ENCODE data around the gene LTBP1. TPM values are rescaled to one million over a fixed set of nuclear protein-coding genes. Genes with fewer than 3 reads are reported as not detected.

Gene LTBP1
- total RNA-seq, 1 experiment from 2014 or later = 2.2 TPM

GRCh38 chr2:33104052-33104623 lies 157.4 kb downstream of the LTBP1 start:
- TF ChIP-seq EZH2 (IDR thresholded peaks at IDR 0.05; ENCODE audit: borderline replicate concordance, low read depth, low read length, poor library complexity, severe bottlenecking) = no peak
- TF ChIP-seq CTCF (conservative IDR thresholded peaks at IDR 0.05; ENCODE audit: low read depth, low read length) = no peak
- no peak overlapping the region for H3K27ac ChIP-seq (ENCODE audit: low read depth, low read length, poor library complexity, severe bottlenecking)
- no peak overlapping the region for H3K4me3 ChIP-seq (ENCODE audit: low read depth, low read length, poor library complexity, severe bottlenecking)
- H3K36me3 ChIP-seq (ENCODE audit: insufficient read depth, low read length, poor library complexity, severe bottlenecking) = no peaks in the 10 kb centered on the region
- peaks cover 3% of the 10 kb centered on the region for H3K27me3 ChIP-seq (replicated peaks; ENCODE audit: insufficient read depth, low read depth, low read length, poor library complexity)
- CTCF ChIA-PET = no interaction called here
- no peak for DNase-seq (ENCODE audit: low spot score)
- POLR2A ChIA-PET (ENCODE audit: low non-redundant PET) = no interaction called here
- no peaks in the 10 kb centered on the region for H3K9me3 ChIP-seq (ENCODE audit: low read depth, low read length, poor library complexity, severe bottlenecking)
- H3K4me1 ChIP-seq (ENCODE audit: insufficient read depth, low read length, poor library complexity, severe bottlenecking) = no peaks in the 10 kb centered on the region
- BruUV-seq (replicated peaks) = no TSS peak
- intact Hi-C loops (cut with micrococcal nuclease; ENCODE audit: unreplicated experiment) = no loop called here

- intact Hi-C loops (cut with micrococcal nuclease; ENCODE audit: unreplicated experiment) = no loop called here
- H3K36me3 ChIP-seq (ENCODE audit: insufficient read depth, low read length, poor library complexity, severe bottlenecking) = no peaks in the 10 kb centered on the region
- CTCF ChIA-PET = interaction anchor here (0.5 kb wide), 1 partner anchor 10 kb away, joined by 3 read pairs; no protein-coding TSS in a partner anchor
- no peak overlapping the region for H3K27ac ChIP-seq (ENCODE audit: low read depth, low read length, poor library complexity, severe bottlenecking)
- H3K9me3 ChIP-seq (ENCODE audit: low read depth, low read length, poor library complexity, severe bottlenecking) = no peaks in the 10 kb centered on the region
- no peak for TF ChIP-seq EZH2 (IDR thresholded peaks at IDR 0.05; ENCODE audit: borderline replicate concordance, low read depth, low read length, poor library complexity, severe bottlenecking)
- TF ChIP-seq CTCF (conservative IDR thresholded peaks at IDR 0.05; ENCODE audit: low read depth, low read length) = no peak
- H3K4me3 ChIP-seq (ENCODE audit: low read depth, low read length, poor library complexity, severe bottlenecking) = no peak overlapping the region
- DNase-seq (ENCODE audit: low spot score) = no peak
- no TSS peak for BruUV-seq (replicated peaks)
- POLR2A ChIA-PET (ENCODE audit: low non-redundant PET) = no interaction called here
- no peaks in the 10 kb centered on the region for H3K4me1 ChIP-seq (ENCODE audit: insufficient read depth, low read length, poor library complexity, severe bottlenecking)
- peaks cover 3% of the 10 kb centered on the region for H3K27me3 ChIP-seq (replicated peaks; ENCODE audit: insufficient read depth, low read depth, low read length, poor library complexity)
These were observed 158.0 kb downstream of the LTBP1 start for GRCh38 chr2:33104726-33105125.

GRCh38 chr2:33106115-33106514 lies 159.4 kb downstream of the LTBP1 start:
- no peaks in the 10 kb centered on the region for H3K27me3 ChIP-seq (replicated peaks; ENCODE audit: insufficient read depth, low read depth, low read length, poor library complexity)
- no peak for TF ChIP-seq EZH2 (IDR thresholded peaks at IDR 0.05; ENCODE audit: borderline replicate concordance, low read depth, low read length, poor library complexity, severe bottlenecking)
- TF ChIP-seq CTCF (conservative IDR thresholded peaks at IDR 0.05; ENCODE audit: low read depth, low read length) = no peak
- BruUV-seq (replicated peaks) = no TSS peak
- H3K9me3 ChIP-seq (ENCODE audit: low read depth, low read length, poor library complexity, severe bottlenecking) = no peaks in the 10 kb centered on the region
- no peak overlapping the region for H3K4me3 ChIP-seq (ENCODE audit: low read depth, low read length, poor library complexity, severe bottlenecking)
- no peak for DNase-seq (ENCODE audit: low spot score)
- intact Hi-C loops (cut with micrococcal nuclease; ENCODE audit: unreplicated experiment) = no loop called here
- H3K36me3 ChIP-seq (ENCODE audit: insufficient read depth, low read length, poor library complexity, severe bottlenecking) = no peaks in the 10 kb centered on the region
- CTCF ChIA-PET = no interaction called here
- no peak overlapping the region for H3K27ac ChIP-seq (ENCODE audit: low read depth, low read length, poor library complexity, severe bottlenecking)
- no peaks in the 10 kb centered on the region for H3K4me1 ChIP-seq (ENCODE audit: insufficient read depth, low read length, poor library complexity, severe bottlenecking)
- POLR2A ChIA-PET (ENCODE audit: low non-redundant PET) = no interaction called here
